ENCODE data around the gene RAB44.

The RAB44 gene

DNA sequence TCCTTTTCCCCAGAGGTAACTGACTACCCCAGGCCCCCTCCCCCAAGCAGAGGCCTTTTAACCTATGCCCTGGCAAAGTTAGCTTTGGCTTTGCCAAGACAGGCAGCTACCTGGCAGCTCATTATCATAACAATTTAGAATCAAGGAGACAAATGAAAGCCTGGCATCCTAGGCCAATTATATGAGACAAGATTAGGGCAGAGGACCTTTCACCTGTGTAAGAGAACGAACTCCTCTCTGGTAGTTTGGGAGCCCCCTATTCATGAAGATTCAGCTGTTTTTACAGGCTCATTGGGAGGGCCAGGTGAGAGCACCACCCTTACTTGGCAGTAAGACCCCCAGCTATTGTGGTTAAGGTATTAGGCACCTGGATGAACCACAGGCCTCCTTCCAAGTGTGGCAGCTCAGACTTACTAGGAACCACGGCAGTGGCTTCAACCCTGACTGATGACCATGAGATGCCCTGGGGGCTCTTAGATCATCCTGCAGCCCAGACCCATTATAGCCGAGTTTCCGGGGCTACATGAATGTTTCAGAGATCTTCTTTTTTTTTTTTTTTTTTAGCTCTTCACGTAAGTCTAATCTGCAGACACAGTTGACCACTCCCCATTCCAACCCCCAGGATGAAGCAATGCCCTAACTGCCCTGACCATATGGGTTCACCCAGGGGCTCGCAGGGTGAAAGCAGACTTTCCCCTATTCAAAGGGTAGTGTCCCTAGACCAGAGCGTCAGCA, 56.2 kb downstream of the RAB44 start:
- no peak for FAIRE-seq

DNA sequence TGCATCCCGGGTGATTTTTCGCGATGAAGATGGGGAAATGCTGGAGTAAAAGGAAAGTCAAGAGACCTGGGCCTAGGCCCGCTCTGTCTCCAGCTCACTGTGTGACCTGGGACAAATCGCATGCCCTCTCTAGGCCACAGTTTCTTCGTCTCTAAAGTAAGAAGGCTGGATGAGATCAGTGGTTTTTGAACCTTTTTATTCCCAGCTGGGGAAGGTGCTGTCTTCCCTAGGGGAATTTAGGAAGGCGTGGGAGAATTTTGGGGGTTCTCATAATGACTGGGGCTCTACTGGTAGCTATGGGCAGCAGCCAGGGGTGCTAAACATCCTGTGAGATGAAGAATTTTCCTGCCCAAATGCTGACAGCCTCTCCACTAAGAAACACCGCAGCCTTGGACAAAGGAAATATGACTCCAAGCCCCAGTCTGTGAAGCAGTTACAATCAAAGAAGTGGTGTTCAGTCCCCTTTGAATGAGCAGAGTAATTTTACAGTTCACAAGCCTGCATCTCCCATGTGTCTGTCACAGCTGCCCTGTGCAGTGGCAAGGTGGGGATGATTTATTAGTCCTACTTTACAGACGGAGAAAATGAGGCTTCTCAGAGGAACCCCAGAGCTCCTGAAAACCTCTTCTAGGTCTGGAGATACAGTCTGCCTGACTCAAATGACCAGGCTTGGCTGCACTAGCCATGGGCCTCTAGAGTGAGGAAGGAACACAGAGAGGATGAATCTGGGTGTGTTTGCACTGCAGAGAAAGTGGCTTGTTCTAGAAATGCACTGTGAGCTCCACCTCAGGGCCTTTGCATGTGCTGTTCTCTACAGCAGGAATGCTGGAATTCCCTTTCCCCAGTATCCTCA, 57.2 kb downstream of the RAB44 start:
- FAIRE-seq: no peak

DNA sequence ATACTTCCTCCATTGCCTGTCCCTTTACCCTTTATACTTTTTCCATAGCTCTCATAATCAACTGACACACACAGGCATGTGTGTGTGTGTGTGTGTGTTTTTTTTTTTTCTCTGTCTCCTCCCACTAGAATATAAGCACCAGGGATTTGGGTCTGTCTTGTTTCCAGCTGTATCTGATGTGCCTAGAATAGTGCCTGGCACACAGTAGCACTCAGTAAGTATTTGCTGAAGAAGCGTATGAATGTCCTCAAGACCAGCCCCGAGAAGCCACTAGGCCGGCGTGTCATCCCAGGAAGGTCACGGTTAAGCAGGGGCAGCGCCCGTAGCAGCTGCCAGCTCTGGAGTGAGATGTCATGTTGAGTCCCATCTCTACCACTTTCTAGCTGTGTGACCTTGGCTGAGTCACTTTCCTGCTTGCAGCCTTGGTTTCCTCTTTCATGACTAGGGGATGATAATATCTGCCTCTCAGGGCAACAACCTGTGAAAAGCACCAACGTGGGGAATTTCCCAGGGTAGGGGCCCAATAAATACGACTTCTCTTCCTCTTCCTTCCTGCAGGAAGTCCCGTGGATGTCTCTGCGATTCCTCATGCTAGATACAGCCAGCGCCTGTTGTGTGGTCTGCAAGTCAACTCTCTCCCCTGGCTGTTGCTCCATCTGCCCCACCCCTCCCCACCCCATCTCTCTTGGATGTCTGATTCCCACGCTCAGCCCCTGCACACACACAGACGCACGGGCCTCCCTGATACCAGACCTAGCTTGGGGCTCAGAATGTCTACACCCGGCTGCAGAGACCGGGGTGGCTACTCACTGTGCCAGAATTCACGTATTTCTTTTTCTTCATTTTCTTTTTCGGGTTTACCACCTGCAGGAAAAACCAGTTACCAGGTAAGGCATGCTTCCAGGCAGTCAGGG, 58.1 kb downstream of the RAB44 start:
- no peak for FAIRE-seq

DNA sequence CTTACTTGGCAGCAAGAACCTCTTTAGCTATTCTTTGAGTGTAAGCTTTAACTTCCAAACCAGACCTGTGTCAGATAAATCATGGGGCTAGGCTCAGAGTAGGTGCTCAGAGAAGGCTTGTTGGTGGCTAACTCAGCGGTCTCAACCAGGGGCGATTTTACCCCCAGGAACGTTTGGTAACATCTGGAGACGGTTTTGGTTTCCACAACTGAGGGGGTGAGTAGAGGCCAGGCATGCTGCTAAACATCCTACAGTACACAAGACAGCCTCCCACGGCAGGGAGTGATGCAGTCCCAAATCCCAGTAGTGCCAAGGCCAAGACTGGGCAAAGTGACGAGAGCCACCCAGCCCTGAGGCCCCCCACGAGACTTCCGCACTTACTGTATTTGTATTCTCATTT, 59.2 kb downstream of the RAB44 start:
- no peak for FAIRE-seq

DNA sequence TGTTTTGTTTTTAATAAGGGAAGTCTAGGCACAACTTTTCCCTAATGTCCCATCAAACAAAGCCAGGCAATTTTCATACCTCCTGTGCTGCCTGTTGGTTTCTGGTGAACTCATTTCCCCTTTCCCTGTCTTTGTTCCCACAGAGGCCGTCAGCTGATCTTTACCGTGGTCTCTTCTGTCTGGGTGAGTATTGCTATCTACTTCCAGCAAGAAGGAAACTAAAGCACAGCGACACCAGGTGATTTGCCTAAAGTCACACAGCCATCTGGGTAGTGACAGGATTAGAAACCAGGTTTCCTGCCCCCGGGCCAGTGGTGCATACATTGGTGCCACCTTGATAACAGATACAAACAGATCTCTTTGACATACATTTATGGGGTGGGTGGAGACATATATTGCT, 59.6 kb downstream of the RAB44 start:
- no peak for FAIRE-seq

DNA sequence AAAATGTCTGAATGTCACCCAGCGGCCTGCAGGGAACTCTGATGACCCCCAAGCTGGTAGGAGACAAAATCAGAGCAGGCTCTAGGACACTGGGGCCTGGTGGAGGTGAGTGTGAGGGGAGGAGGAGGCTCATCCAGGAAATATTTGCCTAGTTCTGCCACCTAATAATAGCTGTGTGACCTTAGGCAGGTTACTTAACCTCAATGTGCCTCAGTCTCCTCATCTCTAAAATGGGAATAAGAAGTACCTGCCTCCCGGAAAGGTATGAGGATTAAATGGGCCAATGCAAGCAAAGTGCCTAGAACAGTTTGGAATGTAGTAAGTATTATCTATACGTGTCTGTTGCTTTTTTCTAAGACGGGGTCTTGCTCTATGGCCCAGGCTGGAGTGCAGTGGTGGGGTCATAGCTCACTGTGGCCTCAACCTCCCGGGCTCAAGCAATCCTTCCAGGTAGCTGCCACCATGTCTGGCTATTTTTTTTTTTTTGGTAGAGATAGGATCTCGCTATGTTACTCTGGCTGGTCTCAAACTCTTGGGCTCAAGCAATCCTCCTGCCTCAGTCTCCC, 60.4 kb downstream of the RAB44 start:
- FAIRE-seq: no peak

DNA sequence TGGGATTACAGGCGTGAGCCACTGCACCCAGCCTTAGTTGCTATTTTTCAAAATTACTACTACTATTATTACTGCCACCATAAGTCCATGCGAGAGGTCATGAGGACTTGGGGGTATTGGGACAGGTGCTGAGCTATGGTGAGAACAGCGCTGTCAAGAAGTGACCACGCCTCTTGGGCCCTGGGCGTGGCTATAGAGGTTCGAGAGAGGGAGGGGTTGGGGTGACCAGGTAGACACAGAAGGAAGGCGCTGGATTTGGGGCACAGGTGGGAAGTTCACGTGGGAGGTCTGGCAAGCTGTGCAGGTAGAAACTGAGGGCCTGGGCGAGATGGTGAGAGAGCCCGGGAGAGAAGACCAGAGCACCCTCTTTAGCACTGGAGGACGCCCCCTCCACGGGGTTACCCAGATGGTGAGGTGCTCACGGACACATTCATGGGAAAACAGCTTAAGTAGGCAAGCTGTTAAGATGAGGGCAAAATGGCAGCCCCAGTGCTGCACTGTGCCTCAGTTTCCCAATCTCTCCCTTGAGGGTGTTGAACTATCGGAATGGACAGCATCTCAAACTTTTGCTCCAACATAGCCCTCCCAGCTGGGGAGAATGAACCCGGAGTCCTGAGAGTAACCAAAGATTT, 61.0 kb downstream of the RAB44 start:
- FAIRE-seq: no peak

DNA sequence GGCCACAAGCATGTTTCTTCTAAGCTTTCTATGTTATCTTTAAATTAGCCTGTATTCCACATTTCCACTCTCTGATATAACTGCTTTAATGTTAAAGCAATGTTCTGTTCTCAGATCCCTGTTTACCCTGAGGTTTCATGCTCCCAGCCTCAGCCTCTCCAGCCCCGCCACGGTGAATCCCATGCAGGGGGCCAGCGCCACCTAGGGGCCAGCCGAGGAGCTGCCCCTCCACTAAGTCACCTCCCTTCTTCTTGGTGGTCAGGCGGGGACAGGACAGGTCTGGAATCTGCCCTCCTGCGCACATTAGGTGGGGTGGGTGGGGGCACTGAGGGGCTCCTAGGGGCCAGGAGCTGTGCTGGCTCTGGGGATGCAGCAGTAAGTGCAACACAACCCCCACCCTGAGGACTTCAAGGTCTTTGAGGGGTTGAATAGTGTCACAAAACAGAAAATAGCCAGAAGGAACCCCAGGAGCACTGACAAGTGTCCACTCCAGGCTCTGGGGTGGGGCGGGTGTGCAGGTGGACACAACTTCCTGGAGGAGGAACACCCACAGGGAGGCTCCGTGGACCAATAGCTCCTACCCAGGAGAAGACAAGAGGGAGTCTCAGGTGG, 61.6 kb downstream of the RAB44 start:
- FAIRE-seq: no peak

DNA sequence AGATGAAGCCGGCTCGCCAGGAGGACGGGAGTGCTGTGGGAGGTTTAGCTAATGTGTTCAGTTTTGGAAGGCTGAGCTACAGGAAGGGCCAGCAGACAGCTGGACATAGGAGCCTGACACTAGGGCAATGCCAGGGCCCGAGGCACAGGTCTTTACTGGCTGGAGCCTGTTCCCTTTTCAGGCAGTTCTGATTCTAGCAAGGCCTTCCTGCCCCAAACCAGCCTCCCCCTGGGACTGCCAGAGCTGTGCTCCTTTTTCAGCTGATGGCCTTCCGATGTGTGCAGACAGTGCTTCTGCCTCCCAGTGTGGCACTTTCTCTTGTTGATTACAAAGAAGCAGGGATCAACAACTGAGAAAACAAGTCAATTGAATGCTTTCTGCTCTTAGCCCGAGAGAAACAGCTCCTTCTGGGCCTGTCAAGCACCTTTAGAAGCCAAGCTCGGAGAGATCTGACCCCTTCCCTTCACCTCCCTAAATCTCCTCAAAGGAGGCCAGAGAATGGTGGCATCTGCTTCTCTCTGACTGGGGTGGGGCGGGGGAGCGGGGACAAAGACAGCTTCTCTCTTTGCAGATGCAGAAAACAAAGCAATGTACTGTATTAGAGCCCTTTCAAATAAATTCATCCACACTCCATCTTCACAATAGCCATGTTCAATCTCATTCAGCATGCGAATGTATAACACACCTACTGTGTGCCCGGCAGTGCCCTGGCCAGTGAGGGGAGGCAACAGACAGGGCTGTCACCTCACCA, 63.2 kb downstream of the RAB44 start:
- no peak for FAIRE-seq

DNA sequence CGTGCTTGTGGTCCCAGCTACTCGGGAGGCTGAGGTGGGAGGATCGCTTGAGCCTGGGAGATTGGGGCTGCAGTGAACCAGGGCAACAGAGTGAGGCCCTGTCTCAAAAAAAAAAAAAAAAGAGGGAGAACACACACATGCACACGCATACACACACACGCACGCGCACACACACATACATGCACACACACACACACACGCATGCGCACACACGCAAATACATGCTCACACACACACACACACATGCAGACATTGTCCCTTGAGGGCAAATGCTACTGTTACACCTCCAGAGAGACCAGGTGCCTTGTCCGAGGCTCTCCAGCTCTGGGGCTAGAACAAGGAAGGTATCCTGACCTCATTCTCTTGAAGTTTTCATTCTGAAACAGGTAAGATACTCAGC, 64.5 kb downstream of the RAB44 start:
- no peak for FAIRE-seq

DNA sequence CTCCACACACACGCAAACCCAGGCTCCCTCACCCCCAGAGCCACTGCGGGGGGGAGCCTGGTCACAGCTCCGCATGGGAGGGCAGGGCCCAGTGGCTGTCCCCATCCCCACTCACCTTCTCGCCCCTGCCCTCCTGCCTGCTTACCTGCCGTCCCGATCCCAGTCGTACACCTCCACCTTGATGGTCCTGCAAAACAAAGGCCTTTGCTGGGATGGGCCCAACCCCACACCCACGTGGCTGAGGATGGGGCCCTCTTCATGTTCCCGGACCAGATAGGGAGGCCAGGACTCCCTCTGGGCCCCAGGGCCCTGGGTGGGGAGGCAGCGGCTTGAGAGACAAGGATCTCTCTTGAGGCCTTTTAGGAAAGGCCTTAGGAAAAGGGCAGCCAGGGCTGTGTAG, 67.6 kb downstream of the RAB44 start:
- no peak for FAIRE-seq

DNA sequence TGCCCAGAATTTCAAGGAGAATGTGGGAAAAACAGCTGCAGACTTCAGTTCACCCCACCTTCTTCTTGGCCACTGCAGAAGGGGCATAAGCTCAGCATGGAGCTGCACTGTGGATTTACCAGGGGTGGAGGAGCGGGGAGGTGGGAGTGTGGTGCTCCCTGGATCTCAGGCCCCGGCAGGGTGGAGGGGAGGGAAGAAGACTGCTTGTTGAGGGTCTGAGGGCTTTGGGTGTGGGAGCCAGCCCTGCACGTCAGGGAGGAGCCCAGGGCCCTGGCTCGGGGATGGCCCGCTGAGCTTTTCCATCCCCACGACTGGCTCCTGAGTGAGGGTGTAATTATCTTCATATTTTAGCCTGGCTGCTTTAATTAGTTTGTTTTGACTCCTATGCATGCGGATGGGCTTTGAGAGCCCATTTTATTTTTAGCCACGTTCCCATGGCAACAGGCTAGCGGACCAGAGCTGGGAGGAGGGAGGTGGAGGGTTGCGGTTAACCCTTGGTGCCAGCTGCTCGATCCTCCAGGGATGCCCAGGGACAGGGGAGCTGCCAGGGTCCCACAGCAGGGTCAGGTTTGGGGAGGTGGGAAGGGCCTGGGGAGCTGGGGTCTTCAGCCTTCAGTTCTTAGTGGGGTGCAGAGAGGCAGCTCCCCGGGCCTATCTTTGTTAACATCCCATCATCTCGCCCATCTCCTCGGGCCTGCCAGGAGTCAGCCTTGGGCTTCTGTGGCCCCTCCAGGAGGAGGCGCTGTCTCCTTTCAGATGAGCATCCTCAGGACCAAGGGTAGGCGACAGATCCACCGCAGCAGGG, 68.2 kb downstream of the RAB44 start:
- no peak for FAIRE-seq

DNA sequence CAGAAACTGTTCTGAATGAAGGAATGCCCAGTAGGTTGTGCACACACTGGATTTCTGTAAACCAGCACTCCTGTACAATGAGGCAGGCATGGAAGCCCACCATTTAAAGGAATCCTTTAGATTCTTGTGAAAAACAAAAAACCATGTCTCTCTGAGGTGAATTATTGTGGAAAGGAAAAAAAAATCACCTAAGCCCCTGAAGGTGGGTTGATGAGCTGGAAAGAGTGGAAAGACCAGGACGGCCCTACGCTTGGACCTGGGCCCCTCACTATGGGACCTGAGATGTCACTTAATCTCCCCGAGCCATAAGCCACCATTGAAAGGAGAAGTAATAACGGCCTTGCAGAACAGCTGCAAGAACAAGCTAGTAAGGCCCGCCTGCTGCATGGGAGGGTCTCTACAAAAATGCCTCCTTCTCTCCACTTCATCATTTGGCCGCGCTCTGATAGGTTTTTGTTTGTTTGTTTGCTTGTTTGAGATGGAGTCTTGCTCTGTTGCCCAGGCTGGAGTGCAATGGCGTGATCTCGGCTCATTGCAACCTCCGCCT, 68.8 kb downstream of the RAB44 start:
- no peak for FAIRE-seq

DNA sequence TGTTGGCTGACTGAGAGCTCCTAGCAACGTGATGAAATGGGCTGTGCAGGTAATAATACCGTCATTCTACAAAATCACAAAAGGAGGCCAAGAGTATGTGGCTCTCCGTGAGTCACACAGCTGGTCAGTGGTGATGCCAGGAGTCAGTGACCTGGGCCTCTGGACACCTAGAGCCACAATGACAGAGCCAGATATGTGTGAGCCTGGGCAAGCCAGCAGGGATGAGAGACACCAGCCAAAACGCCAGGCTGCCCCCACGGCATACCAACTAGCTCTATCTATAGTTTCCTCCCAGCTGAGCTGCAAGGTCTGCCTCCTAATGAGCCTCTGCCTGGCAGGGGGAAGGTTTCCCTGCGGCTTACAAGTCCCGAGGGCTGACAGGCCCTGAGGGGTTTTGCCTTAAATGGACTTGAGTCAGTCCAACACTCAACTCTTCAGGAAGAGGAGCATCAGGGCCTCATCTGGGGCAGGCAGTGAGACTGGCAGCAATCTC, 71.6 kb downstream of the RAB44 start:
- no peak for FAIRE-seq

DNA sequence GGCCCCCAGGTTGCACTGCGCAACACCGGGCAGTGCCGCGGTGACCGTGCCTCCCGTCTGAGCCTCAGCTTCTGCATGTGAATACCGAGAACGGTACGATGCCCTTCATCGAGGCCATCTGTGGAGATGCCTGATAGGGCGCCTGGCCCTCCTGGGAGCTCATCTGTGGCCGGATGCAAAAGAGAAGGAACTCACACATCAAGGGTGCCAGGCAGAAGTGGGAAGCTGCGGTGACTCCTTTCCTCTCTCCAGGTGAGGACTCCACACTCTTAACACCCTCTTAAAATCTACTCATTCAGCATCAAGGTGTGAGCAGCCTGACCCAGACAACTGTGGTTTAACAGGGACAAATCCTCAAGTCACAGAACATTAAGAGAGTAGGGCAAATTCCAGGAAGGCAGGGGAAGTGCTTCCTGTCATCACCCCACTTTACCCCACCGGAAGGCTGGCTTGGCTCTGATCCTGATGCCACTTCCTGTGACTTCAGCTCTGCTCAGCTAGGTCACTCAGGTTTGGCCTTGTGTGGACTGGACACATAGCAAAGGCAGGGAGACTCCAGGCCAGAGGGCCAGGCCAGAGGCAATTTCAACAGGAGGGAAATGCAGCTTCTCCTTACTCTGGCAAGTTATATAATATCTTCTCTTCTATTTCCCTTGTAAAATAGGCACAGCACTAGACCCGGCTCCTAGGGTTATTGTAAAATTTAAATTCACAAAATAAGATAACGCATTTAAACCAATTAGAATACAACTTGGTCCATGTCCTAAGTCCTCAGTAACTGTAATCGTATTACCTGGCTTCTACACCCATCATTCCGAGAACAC, 72.3 kb downstream of the RAB44 start:
- no peak for FAIRE-seq

DNA sequence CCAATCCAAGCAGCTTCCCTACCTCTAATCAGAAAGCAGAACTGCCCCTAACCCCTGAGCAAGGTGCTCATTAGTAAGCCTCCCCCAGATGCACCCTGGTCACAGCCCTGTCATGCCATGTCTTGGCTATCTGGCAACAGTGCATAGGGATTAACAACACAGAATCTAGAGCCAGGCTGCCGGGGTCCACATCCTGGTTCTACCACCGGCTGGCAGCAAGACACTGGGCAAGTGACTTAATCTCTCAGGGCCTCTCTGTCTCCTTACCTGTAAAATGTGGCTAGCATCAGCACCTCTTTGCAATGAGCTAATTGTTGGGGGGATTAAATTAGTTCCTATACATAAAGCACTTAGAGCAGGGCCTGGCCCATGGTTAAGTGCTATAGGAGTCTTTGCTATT, 73.5 kb downstream of the RAB44 start:
- FAIRE-seq: no peak

DNA sequence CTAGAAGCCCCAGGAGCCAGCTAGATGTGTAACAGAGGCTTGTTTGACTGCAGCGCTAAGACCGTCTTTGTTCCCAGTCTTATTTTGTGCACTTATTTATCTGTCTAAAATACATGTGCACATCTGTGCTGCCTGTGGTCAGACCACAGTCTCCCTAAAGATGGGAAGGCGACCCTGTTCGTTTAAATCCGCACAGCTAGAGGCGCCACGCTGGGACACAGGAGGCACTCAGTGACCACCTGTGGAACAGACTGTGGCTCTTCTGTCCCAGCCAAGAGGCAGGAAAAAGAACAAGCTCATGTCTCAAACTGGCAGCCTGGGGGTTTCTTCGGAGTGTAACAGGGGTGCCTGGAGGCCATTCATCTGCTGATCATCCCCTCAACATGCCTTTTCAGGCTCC, 74.8 kb downstream of the RAB44 start:
- no peak for FAIRE-seq

DNA sequence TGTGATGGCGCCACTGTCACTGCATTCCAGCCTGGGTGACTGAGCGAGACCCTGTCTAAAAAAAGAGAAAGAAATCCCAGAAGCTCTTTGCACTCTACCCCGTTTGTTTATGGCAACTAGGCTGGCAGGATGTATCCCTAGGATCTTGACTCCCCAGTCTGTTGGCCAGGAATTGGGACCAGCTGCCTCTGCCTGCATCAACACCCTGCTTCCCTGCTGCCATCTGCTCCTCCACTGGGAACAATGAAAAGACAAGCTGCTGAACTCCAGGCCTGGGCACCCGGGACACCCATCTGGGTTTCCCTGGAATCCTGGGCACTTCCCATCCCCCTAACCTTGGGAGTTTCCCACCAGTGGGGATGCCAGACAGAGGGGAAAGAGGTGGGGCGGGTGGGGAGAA, 76.7 kb downstream of the RAB44 start:
- FAIRE-seq: no peak

DNA sequence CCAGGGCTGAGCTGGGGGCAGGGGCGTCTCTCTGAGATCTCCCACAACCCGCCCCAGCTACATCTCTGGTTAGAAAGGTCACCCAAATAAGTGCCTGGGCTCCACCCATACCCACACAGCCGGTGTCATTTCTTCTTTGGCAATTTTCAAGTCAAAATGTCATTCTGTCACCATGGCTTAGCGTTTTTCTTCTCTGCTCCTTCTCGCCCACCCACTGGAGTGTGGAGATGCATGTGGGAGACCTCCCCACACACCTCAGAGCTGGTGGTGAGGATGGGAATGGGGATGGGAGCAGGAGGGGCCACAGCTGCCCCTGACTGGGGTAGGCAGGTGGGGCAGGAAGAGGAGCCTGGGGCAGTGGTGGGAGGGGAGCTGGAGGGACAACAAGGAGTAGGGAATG, 78.5 kb downstream of the RAB44 start:
- FAIRE-seq: no peak

Data from TTC549 (cell line).